Coronary artery (tissue), 2 donors: ENCODE measurements around the gene RTEL1.

Source experiments
- DNase-seq: peaks from one replicate; pipeline ENCODE4 v3.0.0-alpha.2; 2017; ENCODE audit warnings: low spot score
- H3K27ac ChIP-seq, 2 donors: fragments of 200-600 bp; sonication (generic); one replicate each; pipeline ENCODE4 v1.5.1; 2016 to 2019
- H3K4me3 ChIP-seq: fragments of 200-600 bp; sonication (generic); 2 replicates; pipeline ENCODE4 v1.5.1; 2016; ENCODE audit warnings: mild to moderate bottlenecking, moderate library complexity
- CTCF ChIP-seq: fragments of 200-600 bp; sonication (generic); IDR thresholded peaks from one replicate; pipeline ENCODE4 v1.5.1; 2019; ENCODE audit warnings: antibody characterized with exemption

The RTEL1 gene

GRCh38 chr20:63696628-63697356 lies 38.7 kb downstream of the RTEL1 start, which contains the start of gene TNFRSF6B:
TSS of gene TNFRSF6B (plus strand) at chr20:63696652. CDS start at chr20:63696768, 116 bp downstream.
- no peak for TF ChIP-seq CTCF
- peak; percentile 73 for DNase-seq
- Histone ChIP-seq H3K27ac (peak within 1 kb of the TSS in 1 of 2 donors; percentile 56), H3K4me3 (peak within 1 kb of the TSS; percentile 47)

GRCh38 chr20:63697357-63697867 lies 39.3 kb downstream of the RTEL1 start:
- no peak overlapping the region for H3K27ac ChIP-seq
- peak overlapping the region; percentile 47 for H3K4me3 ChIP-seq
- no peak for DNase-seq
- no peak for TF ChIP-seq CTCF

GRCh38 chr20:63697868-63698545 lies 39.9 kb downstream of the RTEL1 start:
- Histone ChIP-seq H3K27ac (no peak overlapping the region), H3K4me3 (no peak overlapping the region)
- DNase-seq = no peak
- TF ChIP-seq CTCF = no peak

- H3K4me3 ChIP-seq = peak overlapping the region; percentile 31
- TF ChIP-seq CTCF = no peak
- H3K27ac ChIP-seq = peak overlapping the region; percentile 18 to 83
- peak; percentile 81 for DNase-seq
Measured at GRCh38 chr20:63698739-63699465, 40.8 kb downstream of the RTEL1 start.

GRCh38 chr20:63699466-63700198 lies 41.5 kb downstream of the RTEL1 start:
- TF ChIP-seq CTCF = no peak
- peak; percentile 73 for DNase-seq
- peak overlapping the region; percentile 18 to 83 for H3K27ac ChIP-seq
- H3K4me3 ChIP-seq = peak overlapping the region; percentile 31

GRCh38 chr20:63700199-63701050 lies 42.3 kb downstream of the RTEL1 start:
- TF ChIP-seq CTCF = no peak
- peak overlapping the region in 1 of 2 donors; percentile 83 for H3K27ac ChIP-seq
- DNase-seq = peak; percentile 73

More at GRCh38 chr20:63700199-63701050, 42.3 kb downstream of the RTEL1 start:
- H3K4me3 ChIP-seq = no peak overlapping the region
